Mucosa of descending colon (tissue), 3 donors: Measurements from ENCODE around the gene ACSS1. TPM values are rescaled to one million over a fixed set of nuclear protein-coding genes. Genes with fewer than 3 reads are reported as not detected.

Experiments
- ATAC-seq: fragments of 200-7000 bp; cut with Tn5 transposase; one replicate; pipeline ENCODE4 v1.9.1; 2020; ENCODE audit warnings: mild to moderate bottlenecking, moderate library complexity
- DNase-seq, 3 donors: peaks; one replicate each; pipeline ENCODE4 v3.0.0-alpha.2; 2020
- H3K36me3 ChIP-seq: fragments of 200-600 bp; one replicate; pipeline ENCODE4 v1.8.0; 2021; ENCODE audit warnings: low read depth, mild to moderate bottlenecking
- H3K4me1 ChIP-seq: fragments of 200-600 bp; one replicate; pipeline ENCODE4 v1.8.0; 2021; ENCODE audit warnings: low read depth, mild to moderate bottlenecking
- H3K4me3 ChIP-seq: fragments of 200-600 bp; one replicate; pipeline ENCODE4 v1.8.0; 2021; ENCODE audit warnings: mild to moderate bottlenecking
- H3K9me3 ChIP-seq: fragments of 200-600 bp; one replicate; pipeline ENCODE4 v1.8.0; 2021; ENCODE audit warnings: mild to moderate bottlenecking
- CTCF ChIP-seq: fragments of 200-600 bp; IDR thresholded peaks from one replicate; pipeline ENCODE4 v1.8.0; 2022; ENCODE audit warnings: antibody characterized with exemption, mild to moderate bottlenecking
- intact Hi-C, 2 donors: fragments of 100-400 bp; cut with DNase I in 1 of 2; cut with micrococcal nuclease in 1 of 2; formaldehyde crosslinking; loops; one replicate each; pipeline versions ENCODE4 v1.11.0 to v1.11.1; 2022; cut with DNase I, micrococcal nuclease
- total RNA-seq, 3 donors: library from RNA; stranded (reverse); fragmentation: NEBNext Ultra II Directional in 2 of 3; extraction: Animal tissue kit (Norgen Biotek cat#: 25700) in 2 of 3; gene quantifications; one replicate each; pipeline versions ENCODE4 v1.2.1 to v1.2.4, GENCODE V29; 2021 to 2023
- donor health status: DM: no; HTN: no; CAD: no; lungs with moderate emphysema.
- donor health status: DM: no; HTN: no; CAD: no.
- donor health status: DM: no; HTN: yes; CAD: no.

Gene ACSS1
- total RNA-seq, 3 donors from 2014 or later: 29.8 to 37.9 (median 36.9) TPM

- no peak for TF ChIP-seq CTCF
- DNase-seq (peak in 1 of 3 donors; percentile 14), ATAC-seq (no peak)
- Histone ChIP-seq H3K9me3 (no peaks in the 10 kb centered on the region), H3K36me3 (no peaks in the 10 kb centered on the region), H3K4me3 (no peak overlapping the region), H3K4me1 (peaks cover 37% of the 10 kb centered on the region)
- intact Hi-C loops: no loop called here
Observed at GRCh38 chr20:25052255-25053194, 5.4 kb downstream of the ACSS1 start.

- Histone ChIP-seq H3K36me3 (no peaks in the 10 kb centered on the region), H3K9me3 (no peaks in the 10 kb centered on the region), H3K4me1 (peaks cover 35% of the 10 kb centered on the region), H3K4me3 (no peak overlapping the region)
- intact Hi-C loops: no loop called here
- no peak for TF ChIP-seq CTCF
- ATAC-seq (no peak), DNase-seq (peak in 2 of 3 donors; percentile 1 to 13)
Observed at GRCh38 chr20:25051386-25052155, 6.4 kb downstream of the ACSS1 start.

DNA sequence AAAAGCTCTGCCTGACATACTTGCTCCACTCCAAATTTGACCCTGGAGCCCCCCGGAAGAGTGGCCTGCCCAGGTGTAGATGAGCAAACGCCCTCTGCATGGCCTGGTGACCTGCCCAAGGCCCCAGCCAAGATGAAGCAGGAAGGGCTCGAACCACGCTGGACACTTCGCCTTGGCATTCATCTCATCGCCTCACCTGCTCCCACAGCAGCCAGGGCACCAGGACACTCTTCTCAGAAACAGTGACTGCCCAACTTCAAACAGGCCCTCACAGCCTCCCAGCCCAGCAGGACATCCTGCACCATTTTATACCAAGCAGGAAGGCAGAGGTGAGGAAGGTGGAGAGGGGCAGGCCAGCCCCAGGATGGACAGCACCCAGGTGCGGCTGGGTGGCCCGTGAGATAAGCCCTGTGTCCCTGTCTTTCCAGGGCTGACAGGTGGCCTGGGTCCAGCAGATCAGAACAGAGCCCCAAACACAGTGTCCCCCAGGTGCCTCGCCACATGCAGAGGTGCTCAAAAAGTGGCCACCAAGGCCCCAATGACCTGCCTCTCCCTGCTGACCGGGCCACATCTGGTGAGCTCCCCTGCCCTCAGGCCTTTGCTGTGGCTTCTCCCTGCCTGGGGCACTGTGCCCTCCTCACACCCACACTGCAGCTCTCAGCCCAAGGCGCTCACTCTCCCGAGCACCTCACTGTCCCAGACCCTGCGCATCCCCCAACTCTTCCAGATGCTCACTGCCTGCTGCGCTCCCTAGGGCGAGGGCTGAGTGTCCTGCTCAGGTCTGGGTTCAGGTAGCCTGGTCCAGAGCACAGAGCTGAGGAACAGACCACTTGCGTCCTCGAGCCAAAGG lies 7.2 kb downstream of the ACSS1 start:
- H3K36me3 ChIP-seq: no peaks in the 10 kb centered on the region
- peaks cover 28% of the 10 kb centered on the region for H3K4me1 ChIP-seq
- H3K9me3 ChIP-seq: no peaks in the 10 kb centered on the region
- ATAC-seq (no peak), DNase-seq (peak in 2 of 3 donors; percentile 0 to 18)
- H3K4me3 ChIP-seq: no peak overlapping the region
- TF ChIP-seq CTCF: no peak
- intact Hi-C loops: no loop called here

- Histone ChIP-seq H3K9me3 (no peaks in the 10 kb centered on the region), H3K36me3 (no peaks in the 10 kb centered on the region), H3K4me1 (peaks cover 21% of the 10 kb centered on the region), H3K4me3 (no peak overlapping the region)
- ATAC-seq: no peak
- peak in 1 of 3 donors; percentile 14 for DNase-seq
- TF ChIP-seq CTCF: no peak
- intact Hi-C loops: no loop called here
Observed at GRCh38 chr20:25050082-25050481, 7.9 kb downstream of the ACSS1 start.
